Fibroblast of lung (primary cell): ENCODE results near the gene CDH4. TPM values are rescaled to one million over a fixed set of nuclear protein-coding genes. Genes with fewer than 3 reads are reported as not detected.
A peak's percentile ranks its signal among the peaks of the same experiment; 100 is the strongest.

Experiments
- DNase-seq, 2 donors: peaks; one replicate each; pipeline versions ENCODE4 v3.0.0 to v3.0.0-alpha.2; 2010; ENCODE audit warnings: low read depth in 2 of 2
- H2AFZ ChIP-seq: 2 replicates; pipeline ENCODE4 v1.5.1; 2012; ENCODE audit warnings: low read length, control low read depth, inconsistent platforms
- H3K27ac ChIP-seq: 2 replicates; pipeline ENCODE4 v1.5.1; 2011; ENCODE audit warnings: low read length, control low read depth; ENCODE audit not compliant: insufficient read depth
- H3K27me3 ChIP-seq: 2 replicates; pipeline ENCODE4 v1.5.1; 2011; ENCODE audit warnings: mild to moderate bottlenecking, low read length; ENCODE audit not compliant: control insufficient read depth, insufficient read depth
- H3K36me3 ChIP-seq: 2 replicates; pipeline ENCODE4 v1.5.1; 2011; ENCODE audit warnings: low read length; ENCODE audit not compliant: control insufficient read depth, insufficient read depth
- H3K4me1 ChIP-seq: 2 replicates; pipeline ENCODE4 v1.5.1; 2011; ENCODE audit warnings: low read length; ENCODE audit not compliant: control insufficient read depth, insufficient read depth; ENCODE audit errors: extremely low read depth
- H3K4me2 ChIP-seq: 2 replicates; pipeline ENCODE4 v1.5.1; 2011; ENCODE audit warnings: low read length, control low read depth; ENCODE audit not compliant: insufficient read depth; ENCODE audit errors: extremely low read depth
- H3K4me3 ChIP-seq, 4 experiments: fragments of 200-600 bp in 1 of 4; sonication (generic) in 1 of 4; replicated peaks in 1 of 4; 2 replicates each; pipeline ENCODE4 v1.5.1; 2011 to 2016; ENCODE audit warnings: low read length in 4 of 4, low read depth in 3 of 4, mild to moderate bottlenecking in 3 of 4, control low read depth in 2 of 4, inconsistent platforms in 1 of 4, mixed read lengths in 1 of 4; ENCODE audit not compliant: insufficient read depth in 1 of 4; ENCODE audit errors: control extremely low read depth in 1 of 4
- H3K79me2 ChIP-seq: 2 replicates; pipeline ENCODE4 v1.5.1; 2012; ENCODE audit warnings: mild to moderate bottlenecking, low read length, inconsistent platforms; ENCODE audit not compliant: control insufficient read depth, insufficient read depth
- H3K9ac ChIP-seq: 2 replicates; pipeline ENCODE4 v1.5.1; 2011; ENCODE audit warnings: mild to moderate bottlenecking, low read length, control low read depth; ENCODE audit not compliant: insufficient read depth
- H3K9me3 ChIP-seq: 2 replicates; pipeline ENCODE4 v1.5.1; 2012; ENCODE audit warnings: low read depth, low read length; ENCODE audit not compliant: control insufficient read depth, insufficient read depth
- H4K20me1 ChIP-seq: 2 replicates; pipeline ENCODE4 v1.5.1; 2011; ENCODE audit warnings: low read length; ENCODE audit not compliant: control insufficient read depth, insufficient read depth; ENCODE audit errors: extremely low read depth
- CTCF ChIP-seq, 2 donors: IDR thresholded peaks in 1 of 2; conservative IDR thresholded peaks in 1 of 2; 1 replicate in 1 of 2; 2 replicates in 1 of 2; pipeline ENCODE4 v1.5.1; 2011 to 2012; ENCODE audit warnings: low read length in 2 of 2, control low read depth in 1 of 2, inconsistent platforms in 1 of 2, low read depth in 1 of 2, mild to moderate bottlenecking in 1 of 2
- EZH2 ChIP-seq: IDR thresholded peaks from 2 replicates; pipeline ENCODE4 v1.5.1; 2012; ENCODE audit warnings: low read length, control low read depth, mild to moderate bottlenecking; ENCODE audit errors: missing control alignments
- polyA plus RNA-seq, 2 donors: library from polyadenylated mRNA; depleted of rRNA in 1 of 2; stranded (reverse) in 1 of 2; unstranded in 1 of 2; fragments of >200 nt; gene quantifications; 2 replicates each; pipeline ENCODE4 v1.2.1, GENCODE V29; 2011 to 2012; ENCODE audit warnings: missing spikeins in 1 of 2
- total RNA-seq: library from RNA; depleted of rRNA; stranded (reverse); fragments of >200 nt; gene quantifications from 2 replicates; pipeline ENCODE4 v1.2.1, GENCODE V29; 2014

The CDH4 gene
- total and polyA plus RNA-seq, 2 donors (not counting 1 experiment from before 2014, with no cell fraction given), result 4.8 to 6.8 TPM

- no peak overlapping the region for H3K27ac ChIP-seq
- no peak overlapping the region for H3K4me2 ChIP-seq
- no peaks in the 10 kb centered on the region for H3K27me3 ChIP-seq
- no peaks in the 10 kb centered on the region for H3K79me2 ChIP-seq
- peak in 1 of 2 donors; percentile 31 for DNase-seq
- no peaks in the 10 kb centered on the region for H3K9me3 ChIP-seq
- H3K4me1 ChIP-seq, result no peaks in the 10 kb centered on the region
- no peak overlapping the region for H3K9ac ChIP-seq
- H3K4me3 ChIP-seq, result no peak overlapping the region
- TF ChIP-seq CTCF (conservative IDR thresholded peaks at IDR 0.05 in 1 of 2, IDR thresholded peaks at IDR 0.05 in 1 of 2; ENCODE audit: low read depth in 1 of 2, low read length in 2 of 2) (no peak), EZH2 (no peak)
- H2AFZ ChIP-seq, result no peak overlapping the region
- H3K36me3 ChIP-seq, result no peaks in the 10 kb centered on the region
- H4K20me1 ChIP-seq, result no peaks in the 10 kb centered on the region
These were observed 649.5 kb downstream of the CDH4 start for GRCh38 chr20:61901392-61902220.

- H2AFZ ChIP-seq, result no peak overlapping the region
- no peaks in the 10 kb centered on the region for H4K20me1 ChIP-seq
- H3K4me1 ChIP-seq, result no peaks in the 10 kb centered on the region
- H3K27ac ChIP-seq, result no peak overlapping the region
- H3K4me2 ChIP-seq, result no peak overlapping the region
- H3K27me3 ChIP-seq, result no peaks in the 10 kb centered on the region
- no peaks in the 10 kb centered on the region for H3K9me3 ChIP-seq
- TF ChIP-seq EZH2, result no peak
- TF ChIP-seq CTCF (conservative IDR thresholded peaks at IDR 0.05 in 1 of 2, IDR thresholded peaks at IDR 0.05 in 1 of 2; ENCODE audit: low read depth in 1 of 2, low read length in 2 of 2), result no peak
- no peaks in the 10 kb centered on the region for H3K79me2 ChIP-seq
- no peaks in the 10 kb centered on the region for H3K36me3 ChIP-seq
- no peak overlapping the region for H3K4me3 ChIP-seq
- H3K9ac ChIP-seq, result no peak overlapping the region
- DNase-seq, result no peak
These were observed 650.3 kb downstream of the CDH4 start for GRCh38 chr20:61902221-61902869.

GRCh38 chr20:61903575-61904340, 651.7 kb downstream of the CDH4 start:
- no peak overlapping the region for H3K27ac ChIP-seq
- no peaks in the 10 kb centered on the region for H4K20me1 ChIP-seq
- no peaks in the 10 kb centered on the region for H3K27me3 ChIP-seq
- H3K9me3 ChIP-seq, result no peaks in the 10 kb centered on the region
- no peak overlapping the region for H3K4me3 ChIP-seq
- no peak overlapping the region for H3K9ac ChIP-seq
- H3K36me3 ChIP-seq, result no peaks in the 10 kb centered on the region
- no peak overlapping the region for H2AFZ ChIP-seq
- DNase-seq, result no peak
- TF ChIP-seq EZH2 (no peak), CTCF (conservative IDR thresholded peaks at IDR 0.05 in 1 of 2, IDR thresholded peaks at IDR 0.05 in 1 of 2; ENCODE audit: low read depth in 1 of 2, low read length in 2 of 2) (no peak)
- no peaks in the 10 kb centered on the region for H3K4me1 ChIP-seq
- no peak overlapping the region for H3K4me2 ChIP-seq
- no peaks in the 10 kb centered on the region for H3K79me2 ChIP-seq
